Vagina (tissue), 2 donors: ENCODE data around the gene TCP11L2. TPM values are rescaled to one million over a fixed set of nuclear protein-coding genes. Genes with fewer than 3 reads are reported as not detected.

Experiments
- DNase-seq, 2 donors: peaks; one replicate each; pipeline ENCODE4 v3.0.0-alpha.2; 2017; ENCODE audit errors: extremely low spot score in 2 of 2
- H3K27ac ChIP-seq: fragments of 200-600 bp; sonication (generic); one replicate; pipeline ENCODE4 v1.5.1; 2019
- H3K27me3 ChIP-seq: fragments of 200-600 bp; sonication (generic); one replicate; pipeline ENCODE4 v1.5.1; 2019
- H3K36me3 ChIP-seq, 2 donors: fragments of 200-600 bp; sonication (generic); one replicate each; pipeline ENCODE4 v1.5.1; 2017 to 2019
- H3K4me1 ChIP-seq: fragments of 200-600 bp; sonication (generic); one replicate; pipeline ENCODE4 v1.5.1; 2019
- H3K4me3 ChIP-seq, 2 donors: fragments of 200-600 bp; sonication (generic); 1 replicate in 1 of 2; 2 replicates in 1 of 2; pipeline ENCODE4 v1.5.1; 2016 to 2019
- H3K9me3 ChIP-seq: fragments of 200-600 bp; sonication (generic); one replicate; pipeline ENCODE4 v1.5.1; 2019
- CTCF ChIP-seq, 3 experiments: fragments of 450-650 bp in 2 of 3; fragments of 200-600 bp in 1 of 3; sonication (generic) in 1 of 3; IDR thresholded peaks; one replicate each; pipeline ENCODE4 v1.5.1; 2017 to 2019; ENCODE audit warnings: antibody characterized with exemption in 3 of 3, mild to moderate bottlenecking in 2 of 3, moderate library complexity in 2 of 3
- POLR2A ChIP-seq, 2 donors: fragments of 450-650 bp; IDR thresholded peaks; one replicate each; pipeline ENCODE4 v1.6.1; 2017; ENCODE audit warnings: antibody characterized with exemption in 2 of 2, mild to moderate bottlenecking in 2 of 2, moderate library complexity in 2 of 2
- POLR2AphosphoS5 ChIP-seq, 2 donors: sonication (generic); formaldehyde crosslinking; IDR thresholded peaks; one replicate each; pipeline ENCODE4 v1.9.0; 2017; ENCODE audit warnings: antibody characterized with exemption in 2 of 2, mild to moderate bottlenecking in 2 of 2, low read depth in 1 of 2; ENCODE audit not compliant: insufficient read depth in 1 of 2
- intact Hi-C: fragments of 100-400 bp; cut with DNase I; formaldehyde crosslinking; loops from one replicate; pipeline ENCODE4 v1.15.1; 2023
- total RNA-seq: library from RNA; depleted of rRNA; stranded (reverse); fragments of >200 nt; gene quantifications from one replicate; pipeline ENCODE4 v1.2.3, GENCODE V29; 2016

TCP11L2 gene
- total RNA-seq, 1 donor from 2014 or later = 47.1 TPM

- peak; percentile 61 to 62 for DNase-seq
- no peaks in the 10 kb centered on the region for H3K9me3 ChIP-seq
- no peaks in the 10 kb centered on the region for H3K36me3 ChIP-seq
- intact Hi-C loops = no loop called here
- no peak overlapping the region for H3K4me3 ChIP-seq
- TF ChIP-seq CTCF (IDR thresholded peaks at IDR 0.05) (no peak), POLR2AphosphoS5 (IDR thresholded peaks at IDR 0.05; ENCODE audit: insufficient read depth in 1 of 2, low read depth in 1 of 2) (no peak), POLR2A (IDR thresholded peaks at IDR 0.05) (no peak)
- no peaks in the 10 kb centered on the region for H3K27me3 ChIP-seq
- H3K27ac ChIP-seq = no peak overlapping the region
- H3K4me1 ChIP-seq = no peaks in the 10 kb centered on the region
Measured at GRCh38 chr12:106258226-106258625, 44.3 kb upstream of the TCP11L2 start.

- Histone ChIP-seq H3K4me3 (no peak overlapping the region), H3K27ac (no peak overlapping the region), H3K36me3 (no peaks in the 10 kb centered on the region), H3K4me1 (no peaks in the 10 kb centered on the region), H3K27me3 (no peaks in the 10 kb centered on the region), H3K9me3 (no peaks in the 10 kb centered on the region)
- DNase-seq = peak; percentile 27 to 43
- intact Hi-C loops = no loop called here
- TF ChIP-seq POLR2A (IDR thresholded peaks at IDR 0.05) (no peak), POLR2AphosphoS5 (IDR thresholded peaks at IDR 0.05; ENCODE audit: insufficient read depth in 1 of 2, low read depth in 1 of 2) (no peak), CTCF (IDR thresholded peaks at IDR 0.05) (no peak)
Measured at GRCh38 chr12:106258935-106259334, 43.6 kb upstream of the TCP11L2 start.

- Histone ChIP-seq H3K4me1 (no peaks in the 10 kb centered on the region), H3K27ac (no peak overlapping the region), H3K36me3 (no peaks in the 10 kb centered on the region), H3K9me3 (no peaks in the 10 kb centered on the region), H3K27me3 (no peaks in the 10 kb centered on the region), H3K4me3 (no peak overlapping the region)
- DNase-seq = no peak
- TF ChIP-seq POLR2AphosphoS5 (IDR thresholded peaks at IDR 0.05; ENCODE audit: insufficient read depth in 1 of 2, low read depth in 1 of 2) = no peak
- no peak for TF ChIP-seq CTCF (IDR thresholded peaks at IDR 0.05)
- TF ChIP-seq POLR2A (IDR thresholded peaks at IDR 0.05) = no peak
- intact Hi-C loops = no loop called here
Measured at GRCh38 chr12:106265116-106265515, 37.4 kb upstream of the TCP11L2 start.

GRCh38 chr12:106267535-106267934 is 35.0 kb upstream of the TCP11L2 start:
- no peak overlapping the region for H3K27ac ChIP-seq
- no peak overlapping the region for H3K4me3 ChIP-seq
- DNase-seq = no peak
- intact Hi-C loops = no loop called here
- no peaks in the 10 kb centered on the region for H3K9me3 ChIP-seq
- no peaks in the 10 kb centered on the region for H3K4me1 ChIP-seq
- H3K36me3 ChIP-seq = no peaks in the 10 kb centered on the region
- TF ChIP-seq CTCF (IDR thresholded peaks at IDR 0.05) = no peak
- no peak for TF ChIP-seq POLR2A (IDR thresholded peaks at IDR 0.05)
- no peak for TF ChIP-seq POLR2AphosphoS5 (IDR thresholded peaks at IDR 0.05; ENCODE audit: insufficient read depth in 1 of 2, low read depth in 1 of 2)
- no peaks in the 10 kb centered on the region for H3K27me3 ChIP-seq

GRCh38 chr12:106269150-106269771 is 33.3 kb upstream of the TCP11L2 start:
- intact Hi-C loops = no loop called here
- Histone ChIP-seq H3K27ac (no peak overlapping the region), H3K4me1 (no peaks in the 10 kb centered on the region), H3K9me3 (no peaks in the 10 kb centered on the region), H3K36me3 (no peaks in the 10 kb centered on the region), H3K4me3 (no peak overlapping the region), H3K27me3 (no peaks in the 10 kb centered on the region)
- no peak for DNase-seq
- no peak for TF ChIP-seq POLR2AphosphoS5 (IDR thresholded peaks at IDR 0.05; ENCODE audit: insufficient read depth in 1 of 2, low read depth in 1 of 2)
- TF ChIP-seq CTCF (IDR thresholded peaks at IDR 0.05) = no peak
- TF ChIP-seq POLR2A (IDR thresholded peaks at IDR 0.05) = no peak
